Measurements from ENCODE around the gene CYTH4. TPM values are rescaled to one million over a fixed set of nuclear protein-coding genes. Genes with fewer than 3 reads are reported as not detected.
A peak's percentile ranks its signal among the peaks of the same experiment; 100 is the strongest.
"Not testable (repeated sequence)": the region's sequence is repeated elsewhere in the genome, so short reads cannot be mapped to it uniquely, and the experiment has no call there.

Gene CYTH4
- total RNA-seq = 10 to 100 TPM in 2 of 5 donors, 1 to 10 TPM in 2, not detected in 1; 4.2 to 77.0 (median 12.5) TPM
- 1 to 10 TPM; 1.9 to 6.0 (median 5.0) TPM for polyA plus RNA-seq
- long read RNA-seq, donor 1 = 0 reads
- long read RNA-seq, donor 2 = 0 reads
- long read RNA-seq, donor 3 = 0 reads
- long read RNA-seq, donor 4 = 0 reads
- long read RNA-seq, donor 5, partial matches to known transcripts = 0 of 1 reads
- long read RNA-seq, donor 5, other reads (novel, unspliced or antisense) = 0 of 1 reads
- long read RNA-seq, donor 6 = 0 reads
- long read RNA-seq, donor 7, partial matches to known transcripts = 0 of 2 reads
- long read RNA-seq, donor 7, other reads (novel, unspliced or antisense) = 0 of 2 reads
- long read RNA-seq, donor 8, partial matches to known transcripts = 0 of 1 reads
- long read RNA-seq, donor 8, other reads (novel, unspliced or antisense) = 0 of 1 reads
- long read RNA-seq, donor 9 = 0 reads
- long read RNA-seq, donor 10 = 0 reads

GRCh38 chr22:37282385-37282677 is at the start of gene CYTH4:
CYTH4 (plus strand) TSS chr22:37282508; CDS start chr22:37282570, 62 bp downstream.
- intact Hi-C loops (cut with DNase I; ENCODE audit: low total_unique reads) = no loop called here
- H3K4me1 ChIP-seq = peaks cover 0 to 15% (median 2%) of the 10 kb centered on the region in 4 donors
- TF ChIP-seq POLR2AphosphoS5 (IDR thresholded peaks at IDR 0.05) (peak in 2 of 3 donors; percentile 37 to 63), EP300 (IDR thresholded peaks at IDR 0.05) (no peak)
- H3K9me3 ChIP-seq = peaks cover 0 to 3% (median 0%) of the 10 kb centered on the region in 4 donors
- H3K4me3 ChIP-seq = peak within 1 kb of the TSS; percentile 25 to 47 (median 47)
- peaks cover 0 to 5% (median 0%) of the 10 kb centered on the region in 4 donors for H3K36me3 ChIP-seq
- H3K27me3 ChIP-seq = peaks cover 0 to 92% (median 22%) of the 10 kb centered on the region in 3 donors
- DNase-seq = peak; percentile 70 to 74
- peak within 1 kb of the TSS; percentile 23 to 85 (median 73) for H3K27ac ChIP-seq
- 16 to 31% (median 26%) methylated on average over 7 to 12 of the region's 12 CpGs for WGBS, 5 donors

GRCh38 chr22:37233371-37233750 is 48.9 kb upstream of the CYTH4 start:
- peaks cover 0 to 67% (median 0%) of the 10 kb centered on the region in 3 donors for H3K27me3 ChIP-seq
- 86 to 92% (median 90%) methylated on average over 12 of the region's 12 CpGs for WGBS, 5 donors
- H3K4me1 ChIP-seq = peaks cover 0 to 86% (median 13%) of the 10 kb centered on the region in 4 donors
- DNase-seq; H3K4me3 ChIP-seq; intact Hi-C loops (cut with DNase I; ENCODE audit: low total_unique reads); H3K36me3 ChIP-seq; H3K27ac ChIP-seq; H3K9me3 ChIP-seq: not testable (repeated sequence)

GRCh38 chr22:37233751-37234631 is 48.3 kb upstream of the CYTH4 start:
- H3K27me3 ChIP-seq = peaks cover 0 to 73% (median 0%) of the 10 kb centered on the region in 3 donors
- H3K27ac ChIP-seq = peak overlapping the region in 1 of 5 donors; percentile 7
- no peaks in the 10 kb centered on the region for H3K9me3 ChIP-seq
- WGBS, 5 donors = 61 to 74% (median 71%) methylated on average over 16 to 27 of the region's 27 CpGs
- intact Hi-C loops (cut with DNase I; ENCODE audit: low total_unique reads) = no loop called here
- H3K4me3 ChIP-seq = no peak overlapping the region
- peaks cover 0 to 86% (median 10%) of the 10 kb centered on the region in 4 donors for H3K4me1 ChIP-seq
- peaks cover 0 to 10% (median 2%) of the 10 kb centered on the region in 4 donors for H3K36me3 ChIP-seq
- DNase-seq = no peak
- no peak for TF ChIP-seq EP300 (IDR thresholded peaks at IDR 0.05)
- no peak for TF ChIP-seq POLR2A (IDR thresholded peaks at IDR 0.05)
- TF ChIP-seq CTCF (IDR thresholded peaks at IDR 0.05) = no peak
- no peak for TF ChIP-seq POLR2AphosphoS5 (IDR thresholded peaks at IDR 0.05)

GRCh38 chr22:37234736-37235711 is 47.3 kb upstream of the CYTH4 start:
- no peak for DNase-seq
- Histone ChIP-seq H3K27ac (peak overlapping the region in 1 of 5 donors; percentile 7), H3K4me1 (peaks cover 0 to 79% (median 3%) of the 10 kb centered on the region in 4 donors), H3K4me3 (no peak overlapping the region), H3K36me3 (peaks cover 0 to 10% (median 2%) of the 10 kb centered on the region in 4 donors), H3K27me3 (peaks cover 0 to 82% (median 0%) of the 10 kb centered on the region in 3 donors), H3K9me3 (no peaks in the 10 kb centered on the region)
- no peak for TF ChIP-seq EP300 (IDR thresholded peaks at IDR 0.05)
- no peak for TF ChIP-seq CTCF (IDR thresholded peaks at IDR 0.05)
- TF ChIP-seq POLR2A (IDR thresholded peaks at IDR 0.05) = no peak
- no peak for TF ChIP-seq POLR2AphosphoS5 (IDR thresholded peaks at IDR 0.05)
- intact Hi-C loops (cut with DNase I; ENCODE audit: low total_unique reads) = no loop called here
- 77 to 85% (median 83%) methylated on average over 15 to 16 of the region's 16 CpGs for WGBS, 5 donors

All from stomach (tissue), 19 donors.